GM12864 (cell line): Measurements from ENCODE around the gene LRRC41.
"Not testable (repeated sequence)": the region's sequence is repeated elsewhere in the genome, so short reads cannot be mapped to it uniquely, and the experiment has no call there.

Source experiments
- DNase-seq: peaks from one replicate; pipeline ENCODE4 v3.0.0-alpha.2; 2011; ENCODE audit warnings: low read depth
- H3K4me3 ChIP-seq: 2 replicates; pipeline ENCODE4 v1.5.1; 2011; ENCODE audit warnings: mild to moderate bottlenecking, low read depth, low read length, control low read depth
- TF ChIP-seq, protein P1 (sequence below): IDR thresholded peaks from 2 replicates; pipeline ENCODE4 v1.5.1; 2011; ENCODE audit warnings: low read depth, mild to moderate bottlenecking, moderate library complexity, low read length, control low read depth, inconsistent platforms; ENCODE audit errors: missing control alignments

LRRC41 gene

DNA sequence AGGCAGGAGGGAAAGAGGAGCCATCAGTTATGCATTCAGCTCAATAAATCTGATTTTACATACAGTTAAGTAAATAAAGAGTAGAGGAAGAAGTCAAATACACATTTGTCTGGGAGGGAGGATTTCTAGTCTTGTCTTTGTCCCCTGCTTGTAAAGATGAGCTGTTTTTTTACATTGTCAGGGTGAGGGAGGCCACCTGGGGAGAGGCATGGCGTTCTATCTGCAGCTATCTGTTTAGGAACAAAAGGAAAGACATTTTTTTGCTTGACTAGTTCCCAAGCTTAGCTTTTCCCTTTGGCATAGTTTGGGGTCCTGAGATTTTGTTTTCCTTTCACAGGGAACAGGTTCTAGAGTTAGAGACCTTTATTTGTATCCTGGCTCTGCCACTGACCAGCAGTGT lies 40.9 kb downstream of the LRRC41 start:
- DNase-seq: no peak
- TF ChIP-seq, protein P1, sequence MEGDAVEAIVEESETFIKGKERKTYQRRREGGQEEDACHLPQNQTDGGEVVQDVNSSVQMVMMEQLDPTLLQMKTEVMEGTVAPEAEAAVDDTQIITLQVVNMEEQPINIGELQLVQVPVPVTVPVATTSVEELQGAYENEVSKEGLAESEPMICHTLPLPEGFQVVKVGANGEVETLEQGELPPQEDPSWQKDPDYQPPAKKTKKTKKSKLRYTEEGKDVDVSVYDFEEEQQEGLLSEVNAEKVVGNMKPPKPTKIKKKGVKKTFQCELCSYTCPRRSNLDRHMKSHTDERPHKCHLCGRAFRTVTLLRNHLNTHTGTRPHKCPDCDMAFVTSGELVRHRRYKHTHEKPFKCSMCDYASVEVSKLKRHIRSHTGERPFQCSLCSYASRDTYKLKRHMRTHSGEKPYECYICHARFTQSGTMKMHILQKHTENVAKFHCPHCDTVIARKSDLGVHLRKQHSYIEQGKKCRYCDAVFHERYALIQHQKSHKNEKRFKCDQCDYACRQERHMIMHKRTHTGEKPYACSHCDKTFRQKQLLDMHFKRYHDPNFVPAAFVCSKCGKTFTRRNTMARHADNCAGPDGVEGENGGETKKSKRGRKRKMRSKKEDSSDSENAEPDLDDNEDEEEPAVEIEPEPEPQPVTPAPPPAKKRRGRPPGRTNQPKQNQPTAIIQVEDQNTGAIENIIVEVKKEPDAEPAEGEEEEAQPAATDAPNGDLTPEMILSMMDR: no peak
- no peak overlapping the region for H3K4me3 ChIP-seq

DNA sequence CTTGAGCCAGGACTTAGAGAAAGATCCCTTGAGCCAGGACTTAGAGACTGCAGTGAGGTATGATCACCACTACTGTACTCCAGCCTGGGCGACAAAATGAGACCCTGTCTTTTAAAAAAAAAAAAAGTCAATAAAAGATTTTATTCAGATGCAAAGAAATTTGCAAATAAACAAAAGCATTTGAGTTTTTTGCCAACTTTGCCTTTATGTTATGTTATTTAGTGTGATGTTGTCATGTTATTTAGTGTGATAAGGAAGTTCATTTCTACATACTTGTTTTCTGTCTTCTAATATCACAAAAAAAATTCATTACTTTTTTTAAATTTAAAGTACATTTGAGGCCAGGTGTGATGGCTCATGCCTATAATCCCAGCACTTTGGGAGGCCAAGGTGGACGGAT lies 46.9 kb downstream of the LRRC41 start:
- no peak overlapping the region for H3K4me3 ChIP-seq
- TF ChIP-seq, protein P1: no peak
- no peak for DNase-seq

DNA sequence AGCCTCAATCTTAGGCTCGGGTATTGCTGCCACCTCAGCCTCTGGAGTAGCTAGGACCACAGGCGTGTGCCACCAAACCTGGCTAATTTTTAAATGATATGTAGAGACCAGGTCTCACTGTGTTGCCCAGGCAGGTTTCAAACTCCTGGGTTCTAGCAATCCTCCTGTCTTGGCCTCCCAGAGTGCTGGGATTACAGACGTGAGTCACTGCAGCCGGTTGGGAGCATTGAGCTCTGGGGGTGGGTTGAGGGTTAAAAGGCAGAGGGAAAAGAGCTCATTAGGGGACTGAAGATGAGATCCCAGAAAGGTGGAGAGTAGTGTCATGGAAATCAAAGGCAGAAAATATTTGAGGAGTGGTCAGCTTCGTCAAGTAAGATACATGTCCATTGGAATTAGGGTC lies 48.7 kb downstream of the LRRC41 start:
- DNase-seq: no peak

DNA sequence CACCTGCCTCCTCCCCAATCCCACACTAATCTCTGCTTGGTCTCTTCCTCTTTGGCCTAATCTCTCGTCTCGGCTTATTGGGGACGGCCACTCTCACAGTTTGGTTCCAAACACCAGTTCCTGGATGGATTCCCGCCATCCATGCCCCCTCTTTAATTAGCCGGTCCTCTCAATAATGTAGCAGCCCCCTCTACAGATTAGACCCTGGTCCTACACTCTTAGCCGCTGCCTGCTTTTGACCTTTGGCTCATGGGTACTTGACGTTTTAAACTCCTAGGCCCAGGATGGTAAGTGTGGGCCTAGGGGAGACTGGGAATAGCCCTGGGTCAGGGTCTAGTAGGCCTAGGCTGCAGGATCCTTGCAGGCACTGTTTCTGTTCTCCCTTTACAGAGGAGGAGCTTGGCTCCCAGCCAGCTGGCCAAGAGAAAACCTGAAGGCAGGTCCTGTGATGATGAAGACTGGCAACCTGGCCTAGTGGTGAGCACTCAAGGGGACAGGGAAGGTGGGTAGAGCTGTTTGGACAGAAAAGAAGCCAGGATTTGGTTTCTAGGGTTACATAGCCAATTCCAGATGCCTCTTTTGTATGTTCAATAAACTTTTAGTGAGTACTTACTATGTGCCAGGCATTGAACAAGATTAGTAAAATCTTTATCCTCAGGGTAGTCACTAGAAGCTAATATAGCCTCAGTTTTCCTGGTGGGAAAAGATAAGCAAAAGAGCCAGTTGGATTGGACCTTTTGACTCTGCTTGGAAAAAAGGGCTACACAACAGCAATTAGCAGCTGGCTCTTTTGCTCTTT lies 55.1 kb downstream of the LRRC41 start:
- TF ChIP-seq, protein P1: peak; percentile 29
- H3K4me3 ChIP-seq: peak overlapping the region; percentile 72
- no peak for DNase-seq

More for the DNA sequence above, 48.7 kb downstream of the LRRC41 start:
- no peak overlapping the region for H3K4me3 ChIP-seq
- TF ChIP-seq, protein P1: no peak

DNA sequence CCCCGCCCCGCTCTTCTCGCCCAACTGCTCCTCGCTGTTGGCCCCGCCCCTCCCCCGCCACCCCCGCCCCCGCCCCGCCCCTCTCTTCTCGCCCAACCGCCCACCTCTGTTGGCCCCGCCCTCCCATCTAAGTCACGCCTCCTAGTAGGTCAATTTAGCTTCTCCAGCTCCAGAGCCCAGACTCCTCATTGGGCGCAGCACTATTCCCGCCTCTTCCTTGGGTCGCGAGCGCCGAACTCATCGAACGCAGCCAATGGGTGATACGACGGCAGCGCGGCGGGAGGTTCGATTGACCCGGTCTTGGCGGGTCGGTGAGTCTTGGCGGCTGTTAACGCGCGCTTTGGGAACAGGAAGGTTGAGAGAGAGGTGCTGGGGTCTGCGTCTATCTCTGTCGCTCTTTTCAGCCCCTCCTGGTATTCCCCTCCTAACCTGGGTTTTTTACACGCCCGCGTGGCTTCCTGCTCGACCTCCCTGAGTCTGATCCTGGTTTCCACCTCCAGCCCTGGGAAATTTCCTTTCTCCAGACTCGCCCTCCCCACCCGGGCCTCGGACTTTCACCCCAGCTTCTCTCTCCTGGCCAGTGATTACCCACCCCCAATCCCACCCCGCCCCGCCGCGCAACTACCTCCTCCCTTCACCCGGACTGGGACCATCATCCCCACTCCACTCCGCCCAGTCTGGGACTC lies 55.8 kb downstream of the LRRC41 start, which contains the start of gene RAD54L:
TSS of gene RAD54L (plus strand) at position 328 of the 686 bp plus-strand sequence. CDS start 643 bp downstream, outside the sequence.
- H3K4me3 ChIP-seq: peak within 1 kb of the TSS; percentile 72
- TF ChIP-seq, protein P1: no peak
- peak; percentile 97 for DNase-seq

DNA sequence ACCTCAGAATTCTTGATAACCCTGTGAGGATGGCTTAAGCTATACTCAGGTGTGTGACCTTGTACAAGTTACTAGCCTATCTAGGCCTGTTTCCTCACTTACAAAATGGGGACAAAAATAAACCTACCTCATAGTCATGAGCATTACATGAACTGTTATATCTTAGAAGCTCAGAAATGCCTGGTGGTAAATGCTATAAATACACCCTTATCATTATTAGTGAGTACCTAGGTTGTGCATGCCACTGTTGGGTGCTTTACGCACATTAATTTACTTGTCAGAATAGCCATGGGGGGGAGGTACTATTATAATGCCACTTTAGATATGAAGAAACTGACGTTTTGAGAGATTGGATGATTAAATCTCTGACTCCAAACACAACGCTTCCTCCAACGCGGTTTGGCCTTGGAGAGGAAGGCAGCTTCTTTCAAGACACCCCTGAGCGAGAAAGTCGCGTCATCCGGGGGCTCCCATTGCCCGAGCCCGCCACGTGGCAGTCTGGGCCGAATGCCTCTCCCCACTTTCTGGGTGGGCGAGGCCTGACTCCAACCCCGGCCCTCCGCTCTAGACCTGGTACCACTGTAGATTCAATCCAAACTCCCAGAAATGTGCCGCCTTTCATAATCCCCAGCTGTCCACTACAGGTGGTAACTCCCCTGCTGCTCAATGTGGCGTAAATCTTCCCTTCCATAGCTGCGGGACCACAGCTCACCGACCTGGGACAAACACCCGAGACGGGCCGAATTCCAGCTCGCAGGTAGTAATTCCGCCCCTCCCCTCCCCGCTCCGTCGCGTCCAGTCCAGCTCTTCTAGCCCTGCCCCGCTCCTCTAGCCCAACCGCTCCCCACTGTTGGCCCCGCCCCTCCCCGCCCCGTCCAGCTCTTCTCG lies 56.6 kb downstream of the LRRC41 start:
- TF ChIP-seq, protein P1: no peak
- peak overlapping the region; percentile 64 for H3K4me3 ChIP-seq
- no peak for DNase-seq

DNA sequence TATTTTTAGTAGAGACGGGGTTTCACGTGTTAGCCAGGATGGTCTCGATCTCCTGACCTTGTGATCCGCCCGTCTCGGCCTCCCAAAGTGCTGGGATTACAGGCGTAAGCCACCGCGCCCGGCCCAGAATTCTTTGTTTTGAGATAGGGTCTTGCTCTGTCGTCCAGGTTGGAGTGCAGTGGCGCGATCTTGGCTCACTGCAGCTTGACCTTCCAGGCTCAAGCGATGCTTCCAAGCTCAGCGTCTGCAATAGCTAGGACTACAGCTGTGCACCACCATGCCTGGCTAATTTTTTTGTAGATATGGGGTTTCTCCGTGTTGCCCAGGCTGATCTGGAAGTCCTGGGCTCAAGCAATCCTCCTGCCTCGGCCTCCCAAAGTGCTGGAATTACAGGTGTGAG lies 57.3 kb downstream of the LRRC41 start:
- not testable (repeated sequence) for H3K4me3 ChIP-seq, DNase-seq
